Measurements from ENCODE around the gene DENND10. TPM values are rescaled to one million over a fixed set of nuclear protein-coding genes. Genes with fewer than 3 reads are reported as not detected.
"Not testable (repeated sequence)": the region's sequence is repeated elsewhere in the genome, so short reads cannot be mapped to it uniquely, and the experiment has no call there.

DENND10 gene
- total RNA-seq, 1 experiment from 2014 or later: 60.6 TPM

DNA sequence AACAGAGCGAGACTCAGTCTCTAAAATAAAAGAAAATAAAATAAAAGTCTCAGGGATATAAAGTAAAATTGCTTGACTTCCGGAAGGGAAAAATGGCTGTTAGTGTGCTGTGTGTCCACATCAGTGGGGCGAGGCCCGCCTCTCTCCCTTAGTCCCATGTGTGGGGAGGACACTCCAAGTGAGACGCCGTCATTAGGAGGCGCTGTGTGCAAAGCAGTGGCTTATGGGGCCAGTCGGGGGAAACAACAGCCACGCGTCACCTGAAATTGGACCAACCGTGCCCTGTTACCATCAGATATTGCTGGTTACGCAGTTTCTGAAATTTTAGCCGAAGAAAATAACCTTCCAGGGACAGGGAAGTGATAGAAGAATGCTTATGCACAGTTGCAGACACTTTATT lies 45.8 kb downstream of the DENND10 start (continued):
- TF ChIP-seq, protein P1, sequence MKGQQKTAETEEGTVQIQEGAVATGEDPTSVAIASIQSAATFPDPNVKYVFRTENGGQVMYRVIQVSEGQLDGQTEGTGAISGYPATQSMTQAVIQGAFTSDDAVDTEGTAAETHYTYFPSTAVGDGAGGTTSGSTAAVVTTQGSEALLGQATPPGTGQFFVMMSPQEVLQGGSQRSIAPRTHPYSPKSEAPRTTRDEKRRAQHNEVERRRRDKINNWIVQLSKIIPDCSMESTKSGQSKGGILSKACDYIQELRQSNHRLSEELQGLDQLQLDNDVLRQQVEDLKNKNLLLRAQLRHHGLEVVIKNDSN (CRISPR knock-in tag; IDR thresholded peaks at IDR 0.05): no peak
- no peak for TF ChIP-seq CREM (CRISPR knock-in tag; IDR thresholded peaks at IDR 0.05)
- TF ChIP-seq, protein P2, sequence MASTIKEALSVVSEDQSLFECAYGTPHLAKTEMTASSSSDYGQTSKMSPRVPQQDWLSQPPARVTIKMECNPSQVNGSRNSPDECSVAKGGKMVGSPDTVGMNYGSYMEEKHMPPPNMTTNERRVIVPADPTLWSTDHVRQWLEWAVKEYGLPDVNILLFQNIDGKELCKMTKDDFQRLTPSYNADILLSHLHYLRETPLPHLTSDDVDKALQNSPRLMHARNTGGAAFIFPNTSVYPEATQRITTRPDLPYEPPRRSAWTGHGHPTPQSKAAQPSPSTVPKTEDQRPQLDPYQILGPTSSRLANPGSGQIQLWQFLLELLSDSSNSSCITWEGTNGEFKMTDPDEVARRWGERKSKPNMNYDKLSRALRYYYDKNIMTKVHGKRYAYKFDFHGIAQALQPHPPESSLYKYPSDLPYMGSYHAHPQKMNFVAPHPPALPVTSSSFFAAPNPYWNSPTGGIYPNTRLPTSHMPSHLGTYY (CRISPR knock-in tag; IDR thresholded peaks at IDR 0.05): no peak
- no peak for TF ChIP-seq ETV6 (CRISPR knock-in tag; IDR thresholded peaks at IDR 0.05)
- TF ChIP-seq ZNF121 (CRISPR knock-in tag; IDR thresholded peaks at IDR 0.05): no peak

DNA sequence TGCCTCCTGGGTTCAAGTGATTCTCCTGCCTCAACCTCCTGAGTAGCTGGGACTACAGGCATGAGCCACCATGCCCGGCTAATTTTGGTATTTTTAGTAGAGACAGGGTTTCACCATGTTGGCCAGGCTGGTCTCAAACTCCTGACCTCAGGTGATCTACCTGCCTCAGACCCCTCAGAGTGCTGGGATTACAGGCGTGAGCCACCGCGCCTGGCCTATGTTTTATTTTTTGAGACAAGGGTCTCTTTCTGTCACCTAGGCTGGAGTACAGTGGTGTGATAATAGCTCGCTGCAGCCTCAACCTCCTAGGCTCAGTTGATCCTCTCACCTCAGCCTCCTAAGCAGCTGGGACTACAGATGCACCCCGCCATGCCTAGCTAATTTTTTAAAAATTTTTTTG lies 47.7 kb downstream of the DENND10 start:
- CTCF ChIA-PET; POLR2A ChIA-PET; H3K27me3 Mint-ChIP-seq (ENCODE audit: low read depth): not testable (repeated sequence)

DNA sequence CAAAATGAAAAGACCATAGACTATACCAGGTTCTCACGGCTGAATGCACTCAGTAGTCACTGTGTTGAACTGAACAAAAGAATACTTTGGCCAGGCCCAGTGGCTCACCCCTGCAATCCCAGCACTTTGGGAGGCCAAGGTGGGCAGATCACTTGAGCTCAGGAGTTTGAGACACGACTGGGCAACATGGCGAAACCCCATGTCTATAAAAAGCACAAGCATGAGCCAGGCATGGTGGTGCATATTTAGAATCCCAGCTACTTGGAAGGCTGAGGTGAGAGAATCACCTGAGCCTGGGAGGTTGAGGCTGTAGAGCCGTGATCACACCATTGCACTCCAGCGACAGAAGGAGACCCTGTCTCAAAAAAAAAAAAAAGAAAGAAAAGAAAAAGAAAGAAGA lies 49.1 kb downstream of the DENND10 start:
- CTCF ChIA-PET: no interaction called here
- ATAC-seq (no peak), DNase-seq (ENCODE audit: low spot score) (no peak)
- no peak overlapping the region for H3K27ac Mint-ChIP-seq
- TF ChIP-seq, protein P3, sequence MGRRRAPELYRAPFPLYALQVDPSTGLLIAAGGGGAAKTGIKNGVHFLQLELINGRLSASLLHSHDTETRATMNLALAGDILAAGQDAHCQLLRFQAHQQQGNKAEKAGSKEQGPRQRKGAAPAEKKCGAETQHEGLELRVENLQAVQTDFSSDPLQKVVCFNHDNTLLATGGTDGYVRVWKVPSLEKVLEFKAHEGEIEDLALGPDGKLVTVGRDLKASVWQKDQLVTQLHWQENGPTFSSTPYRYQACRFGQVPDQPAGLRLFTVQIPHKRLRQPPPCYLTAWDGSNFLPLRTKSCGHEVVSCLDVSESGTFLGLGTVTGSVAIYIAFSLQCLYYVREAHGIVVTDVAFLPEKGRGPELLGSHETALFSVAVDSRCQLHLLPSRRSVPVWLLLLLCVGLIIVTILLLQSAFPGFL (CRISPR knock-in tag; IDR thresholded peaks at IDR 0.05; ENCODE audit: borderline replicate concordance): no peak
- TF ChIP-seq RORB (CRISPR knock-in tag; IDR thresholded peaks at IDR 0.05): no peak
- peaks cover 49% of the 10 kb centered on the region for H3K36me3 Mint-ChIP-seq
- no peaks in the 10 kb centered on the region for H3K4me1 Mint-ChIP-seq
- POLR2A ChIA-PET: no interaction called here
- peaks cover 3% of the 10 kb centered on the region for H3K9me3 Mint-ChIP-seq
- no peak overlapping the region for H3K4me3 Mint-ChIP-seq
- no peaks in the 10 kb centered on the region for H3K27me3 Mint-ChIP-seq (ENCODE audit: low read depth)

More for the DNA sequence above, 47.7 kb downstream of the DENND10 start:
- not testable (repeated sequence) for DNase-seq (ENCODE audit: low spot score); H3K4me3 Mint-ChIP-seq; ATAC-seq; H3K9me3 Mint-ChIP-seq; H3K4me1 Mint-ChIP-seq; H3K27ac Mint-ChIP-seq
- peaks cover 40% of the 10 kb centered on the region for H3K36me3 Mint-ChIP-seq

DNA sequence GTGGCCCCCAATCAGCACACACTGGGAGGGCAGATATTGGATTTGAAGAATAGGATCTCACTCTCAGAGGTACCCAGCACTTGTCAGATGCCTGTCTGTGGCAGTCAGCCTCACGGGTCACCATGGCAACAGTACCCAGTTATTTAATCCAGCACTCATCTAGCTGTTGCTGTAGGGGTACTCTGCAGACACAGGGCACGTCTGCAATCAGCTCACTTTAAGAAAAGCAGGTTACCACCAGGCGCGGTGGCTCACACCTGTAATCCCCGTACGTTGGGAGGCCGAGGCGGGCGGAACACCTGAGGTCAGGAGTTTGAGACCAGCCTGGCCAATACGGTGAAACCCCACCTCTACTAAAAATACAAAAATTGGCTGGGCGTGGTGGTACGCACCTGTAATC lies 49.7 kb downstream of the DENND10 start:
- Mint-ChIP-seq H3K36me3 (peaks cover 49% of the 10 kb centered on the region), H3K9me3 (peaks cover 3% of the 10 kb centered on the region), H3K4me3 (no peak overlapping the region), H3K27me3 (ENCODE audit: low read depth) (no peaks in the 10 kb centered on the region), H3K4me1 (no peaks in the 10 kb centered on the region), H3K27ac (no peak overlapping the region)
- ATAC-seq: no peak
- TF ChIP-seq TCF7 (CRISPR knock-in tag; IDR thresholded peaks at IDR 0.05; ENCODE audit: low read depth): no peak
- TF ChIP-seq, protein P4, sequence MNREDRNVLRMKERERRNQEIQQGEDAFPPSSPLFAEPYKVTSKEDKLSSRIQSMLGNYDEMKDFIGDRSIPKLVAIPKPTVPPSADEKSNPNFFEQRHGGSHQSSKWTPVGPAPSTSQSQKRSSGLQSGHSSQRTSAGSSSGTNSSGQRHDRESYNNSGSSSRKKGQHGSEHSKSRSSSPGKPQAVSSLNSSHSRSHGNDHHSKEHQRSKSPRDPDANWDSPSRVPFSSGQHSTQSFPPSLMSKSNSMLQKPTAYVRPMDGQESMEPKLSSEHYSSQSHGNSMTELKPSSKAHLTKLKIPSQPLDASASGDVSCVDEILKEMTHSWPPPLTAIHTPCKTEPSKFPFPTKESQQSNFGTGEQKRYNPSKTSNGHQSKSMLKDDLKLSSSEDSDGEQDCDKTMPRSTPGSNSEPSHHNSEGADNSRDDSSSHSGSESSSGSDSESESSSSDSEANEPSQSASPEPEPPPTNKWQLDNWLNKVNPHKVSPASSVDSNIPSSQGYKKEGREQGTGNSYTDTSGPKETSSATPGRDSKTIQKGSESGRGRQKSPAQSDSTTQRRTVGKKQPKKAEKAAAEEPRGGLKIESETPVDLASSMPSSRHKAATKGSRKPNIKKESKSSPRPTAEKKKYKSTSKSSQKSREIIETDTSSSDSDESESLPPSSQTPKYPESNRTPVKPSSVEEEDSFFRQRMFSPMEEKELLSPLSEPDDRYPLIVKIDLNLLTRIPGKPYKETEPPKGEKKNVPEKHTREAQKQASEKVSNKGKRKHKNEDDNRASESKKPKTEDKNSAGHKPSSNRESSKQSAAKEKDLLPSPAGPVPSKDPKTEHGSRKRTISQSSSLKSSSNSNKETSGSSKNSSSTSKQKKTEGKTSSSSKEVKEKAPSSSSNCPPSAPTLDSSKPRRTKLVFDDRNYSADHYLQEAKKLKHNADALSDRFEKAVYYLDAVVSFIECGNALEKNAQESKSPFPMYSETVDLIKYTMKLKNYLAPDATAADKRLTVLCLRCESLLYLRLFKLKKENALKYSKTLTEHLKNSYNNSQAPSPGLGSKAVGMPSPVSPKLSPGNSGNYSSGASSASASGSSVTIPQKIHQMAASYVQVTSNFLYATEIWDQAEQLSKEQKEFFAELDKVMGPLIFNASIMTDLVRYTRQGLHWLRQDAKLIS (CRISPR knock-in tag; IDR thresholded peaks at IDR 0.05; ENCODE audit: borderline replicate concordance): no peak
- TF ChIP-seq, protein P5, sequence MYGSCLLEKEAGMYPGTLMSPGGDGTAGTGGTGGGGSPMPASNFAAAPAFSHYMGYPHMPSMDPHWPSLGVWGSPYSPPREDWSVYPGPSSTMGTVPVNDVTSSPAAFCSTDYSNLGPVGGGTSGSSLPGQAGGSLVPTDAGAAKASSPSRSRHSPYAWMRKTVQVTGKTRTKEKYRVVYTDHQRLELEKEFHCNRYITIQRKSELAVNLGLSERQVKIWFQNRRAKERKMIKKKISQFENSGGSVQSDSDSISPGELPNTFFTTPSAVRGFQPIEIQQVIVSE (CRISPR knock-in tag; IDR thresholded peaks at IDR 0.05; ENCODE audit: borderline replicate concordance): no peak
- no peak for TF ChIP-seq SMAD3 (CRISPR knock-in tag; IDR thresholded peaks at IDR 0.05; ENCODE audit: borderline replicate concordance)
- no peak for TF ChIP-seq GABPB1 (CRISPR knock-in tag; IDR thresholded peaks at IDR 0.05)
- no peak for TF ChIP-seq ZNF138 (CRISPR knock-in tag; conservative IDR thresholded peaks at IDR 0.05)
- TF ChIP-seq, protein P6, sequence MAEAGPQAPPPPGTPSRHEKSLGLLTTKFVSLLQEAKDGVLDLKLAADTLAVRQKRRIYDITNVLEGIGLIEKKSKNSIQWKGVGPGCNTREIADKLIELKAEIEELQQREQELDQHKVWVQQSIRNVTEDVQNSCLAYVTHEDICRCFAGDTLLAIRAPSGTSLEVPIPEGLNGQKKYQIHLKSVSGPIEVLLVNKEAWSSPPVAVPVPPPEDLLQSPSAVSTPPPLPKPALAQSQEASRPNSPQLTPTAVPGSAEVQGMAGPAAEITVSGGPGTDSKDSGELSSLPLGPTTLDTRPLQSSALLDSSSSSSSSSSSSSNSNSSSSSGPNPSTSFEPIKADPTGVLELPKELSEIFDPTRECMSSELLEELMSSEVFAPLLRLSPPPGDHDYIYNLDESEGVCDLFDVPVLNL (CRISPR knock-in tag; IDR thresholded peaks at IDR 0.05; ENCODE audit: borderline replicate concordance, low read depth): no peak
- no peak for TF ChIP-seq RORB (CRISPR knock-in tag; IDR thresholded peaks at IDR 0.05)
- CTCF ChIA-PET: no interaction called here
- POLR2A ChIA-PET: no interaction called here
- DNase-seq (ENCODE audit: low spot score): no peak
